Mesendoderm (in vitro differentiated cells): Measurements from ENCODE around the gene USH2A.

ENCODE experiments used
- DNase-seq: peaks from one replicate; pipeline ENCODE4 v3.0.0; 2013
- H2AK5ac ChIP-seq: 2 replicates; pipeline ENCODE4 v1.6.1; 2013; ENCODE audit warnings: low read length, inconsistent platforms
- H2BK120ac ChIP-seq: 2 replicates; pipeline ENCODE4 v1.6.1; 2013; ENCODE audit warnings: low read depth, mild to moderate bottlenecking, low read length, moderate library complexity, mixed read lengths
- H2BK15ac ChIP-seq: replicated peaks from 2 replicates; pipeline ENCODE4 v1.6.1; 2013; ENCODE audit warnings: low read depth, mild to moderate bottlenecking, moderate library complexity
- H2BK5ac ChIP-seq: 2 replicates; pipeline ENCODE4 v1.6.1; 2013; ENCODE audit warnings: low read length, inconsistent platforms
- H3K18ac ChIP-seq: 2 replicates; pipeline ENCODE4 v1.6.1; 2013; ENCODE audit warnings: mild to moderate bottlenecking, low read length, mixed read lengths
- H3K23ac ChIP-seq: one replicate; pipeline ENCODE4 v1.6.1; 2013; ENCODE audit warnings: low read length
- H3K27ac ChIP-seq: 2 replicates; pipeline ENCODE4 v1.5.1; 2013; ENCODE audit warnings: low read depth, mild to moderate bottlenecking, inconsistent platforms, low read length, moderate library complexity
- H3K27me3 ChIP-seq: 2 replicates; pipeline ENCODE4 v1.6.1; 2013; ENCODE audit warnings: low read length, control low read depth, mild to moderate bottlenecking, inconsistent platforms; ENCODE audit not compliant: insufficient read depth, poor library complexity
- H3K36me3 ChIP-seq: 2 replicates; pipeline ENCODE4 v1.6.1; 2013; ENCODE audit warnings: low read length, inconsistent platforms; ENCODE audit not compliant: control insufficient read depth, insufficient read depth
- H3K4ac ChIP-seq: one replicate; pipeline ENCODE4 v1.6.1; 2013; ENCODE audit warnings: low read depth, mild to moderate bottlenecking, low read length, moderate library complexity
- H3K4me1 ChIP-seq: 2 replicates; pipeline ENCODE4 v1.6.1; 2013; ENCODE audit warnings: low read depth, low read length, inconsistent platforms; ENCODE audit not compliant: control insufficient read depth
- H3K4me2 ChIP-seq: 2 replicates; pipeline ENCODE4 v1.6.1; 2013; ENCODE audit warnings: low read length
- H3K4me3 ChIP-seq: 2 replicates; pipeline ENCODE4 v1.5.1; 2013; ENCODE audit warnings: mild to moderate bottlenecking, low read length
- H3K56ac ChIP-seq: one replicate; pipeline ENCODE4 v1.6.1; 2013; ENCODE audit warnings: low read length
- H3K79me1 ChIP-seq: 2 replicates; pipeline ENCODE4 v1.6.1; 2013; ENCODE audit warnings: low read length, inconsistent platforms
- H3K79me2 ChIP-seq: 2 replicates; pipeline ENCODE4 v1.6.1; 2013; ENCODE audit warnings: mild to moderate bottlenecking, low read length; ENCODE audit not compliant: control insufficient read depth, insufficient read depth
- H3K9ac ChIP-seq: 2 replicates; pipeline ENCODE4 v1.6.1; 2013; ENCODE audit warnings: low read length, inconsistent platforms
- H4K5ac ChIP-seq: one replicate; pipeline ENCODE4 v1.6.1; 2013; ENCODE audit warnings: low read length
- H4K8ac ChIP-seq: one replicate; pipeline ENCODE4 v1.6.1; 2013; ENCODE audit warnings: low read depth, mild to moderate bottlenecking, control low read depth, low read length, moderate library complexity
- WGBS: extraction: QIAGEN DNeasy Blood & Tissue Kit; methylation state at CpG from one replicate; pipeline ENCODE4 v1.1.7; 2013; ENCODE audit warnings: low lambda C conversion rate, missing lambda C conversion rate; ENCODE audit not compliant: insufficient coverage; ENCODE audit errors: extremely low coverage; 5-methylcytosine and 5-hydroxymethylcytosine counted together

The USH2A gene

DNA sequence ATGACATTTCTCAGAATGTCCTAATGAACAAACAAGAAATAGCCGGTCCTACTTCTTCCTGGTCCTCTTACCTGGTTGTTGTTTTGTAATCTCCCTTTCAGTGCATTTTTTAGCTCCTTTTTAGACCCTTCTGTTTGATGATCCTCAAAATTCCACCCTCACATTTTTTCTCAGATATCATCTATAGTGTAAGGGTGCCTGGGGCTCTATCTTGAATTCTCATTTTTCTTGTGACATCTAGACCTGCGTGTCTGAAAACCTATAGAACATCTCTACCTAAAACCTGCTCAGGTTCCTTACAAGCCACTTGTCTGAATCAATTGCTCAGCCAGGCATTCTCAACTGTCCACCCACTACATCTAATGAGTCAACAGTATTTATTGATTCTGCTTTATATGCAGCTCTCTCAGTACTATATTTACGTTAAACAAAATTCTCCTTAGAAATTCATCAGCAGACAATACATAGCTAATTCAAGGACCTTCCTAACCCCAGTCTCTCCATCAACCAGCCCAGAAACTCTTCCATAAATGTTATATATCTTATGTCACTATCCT is 36.5 kb upstream of the USH2A start:
- DNase-seq: no peak
- no peak overlapping the region for H4K5ac ChIP-seq
- no peak overlapping the region for H2AK5ac ChIP-seq
- no peak overlapping the region for H4K8ac ChIP-seq
- no peak overlapping the region for H3K56ac ChIP-seq
- no peaks in the 10 kb centered on the region for H3K4me1 ChIP-seq
- H3K4me2 ChIP-seq: no peak overlapping the region
- no peak overlapping the region for H3K27ac ChIP-seq
- H3K27me3 ChIP-seq: no peaks in the 10 kb centered on the region
- H2BK120ac ChIP-seq: no peak overlapping the region
- H3K79me2 ChIP-seq: no peaks in the 10 kb centered on the region
- H3K23ac ChIP-seq: no peak overlapping the region
- H3K79me1 ChIP-seq: no peaks in the 10 kb centered on the region
- no peak overlapping the region for H3K9ac ChIP-seq
- H3K4me3 ChIP-seq: no peak overlapping the region
- H3K4ac ChIP-seq: no peak overlapping the region
- no CpG with 5 or more reads among the region's 3 CpGs for WGBS
- no peak overlapping the region for H2BK15ac ChIP-seq
- no peak overlapping the region for H3K18ac ChIP-seq
- H2BK5ac ChIP-seq: no peak overlapping the region
- no peaks in the 10 kb centered on the region for H3K36me3 ChIP-seq

DNA sequence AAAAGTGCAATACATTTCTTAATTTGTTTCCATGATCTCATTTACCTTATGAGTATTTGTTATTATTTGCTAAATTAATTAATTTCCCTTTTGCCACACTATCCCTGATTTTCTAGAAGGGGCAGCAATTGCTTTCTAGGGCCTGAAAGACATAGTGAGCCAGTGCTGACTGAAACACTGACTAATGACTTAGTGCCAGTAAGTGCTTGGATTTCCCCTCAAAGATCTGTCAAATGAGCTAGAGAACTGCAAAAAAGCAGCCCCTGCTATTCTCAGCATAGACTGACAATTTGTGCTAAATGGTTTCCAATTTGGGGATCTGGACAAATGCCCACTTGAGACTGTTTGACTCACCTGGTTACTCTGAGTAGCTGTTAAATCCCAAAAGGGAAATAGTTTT is 35.6 kb upstream of the USH2A start:
- Histone ChIP-seq H3K79me1 (no peaks in the 10 kb centered on the region), H2BK15ac (no peak overlapping the region), H2BK120ac (no peak overlapping the region), H4K8ac (no peak overlapping the region), H3K27me3 (no peaks in the 10 kb centered on the region), H3K79me2 (no peaks in the 10 kb centered on the region), H3K4me3 (no peak overlapping the region), H3K18ac (no peak overlapping the region), H3K4ac (no peak overlapping the region), H2BK5ac (no peak overlapping the region), H4K5ac (no peak overlapping the region), H3K36me3 (no peaks in the 10 kb centered on the region), H3K4me1 (no peaks in the 10 kb centered on the region), H3K23ac (no peak overlapping the region), H3K56ac (no peak overlapping the region), H3K4me2 (no peak overlapping the region), H2AK5ac (no peak overlapping the region), H3K9ac (no peak overlapping the region), H3K27ac (no peak overlapping the region)
- DNase-seq: no peak

DNA sequence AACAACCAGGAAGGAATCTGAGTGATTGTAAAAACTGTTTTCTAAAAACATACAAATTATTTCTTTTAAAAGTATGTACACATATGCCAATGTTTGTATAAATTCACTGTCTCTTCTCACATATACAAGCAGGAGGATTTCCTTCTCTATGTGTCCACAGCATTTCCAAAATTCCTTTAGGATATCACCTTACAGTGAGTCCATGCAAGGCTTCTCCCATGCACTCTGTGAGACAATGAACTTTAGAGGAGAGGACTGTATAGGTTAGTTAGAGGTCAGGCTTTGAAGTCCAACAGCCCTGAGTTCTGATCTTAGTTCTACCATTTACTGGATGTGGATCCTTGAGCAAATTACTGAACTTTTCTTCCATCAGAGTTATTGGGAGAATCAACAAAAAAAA is 34.1 kb upstream of the USH2A start:
- Histone ChIP-seq H3K4me3 (no peak overlapping the region), H4K8ac (no peak overlapping the region), H3K56ac (no peak overlapping the region), H3K4me2 (no peak overlapping the region), H3K4me1 (no peaks in the 10 kb centered on the region), H3K23ac (no peak overlapping the region), H3K79me1 (no peaks in the 10 kb centered on the region), H2BK5ac (no peak overlapping the region), H3K27ac (no peak overlapping the region), H3K18ac (no peak overlapping the region), H3K36me3 (no peaks in the 10 kb centered on the region), H3K27me3 (no peaks in the 10 kb centered on the region), H3K79me2 (no peaks in the 10 kb centered on the region), H2BK120ac (no peak overlapping the region), H2AK5ac (no peak overlapping the region), H3K4ac (no peak overlapping the region), H2BK15ac (no peak overlapping the region), H4K5ac (no peak overlapping the region), H3K9ac (no peak overlapping the region)
- peak; percentile 20 for DNase-seq

DNA sequence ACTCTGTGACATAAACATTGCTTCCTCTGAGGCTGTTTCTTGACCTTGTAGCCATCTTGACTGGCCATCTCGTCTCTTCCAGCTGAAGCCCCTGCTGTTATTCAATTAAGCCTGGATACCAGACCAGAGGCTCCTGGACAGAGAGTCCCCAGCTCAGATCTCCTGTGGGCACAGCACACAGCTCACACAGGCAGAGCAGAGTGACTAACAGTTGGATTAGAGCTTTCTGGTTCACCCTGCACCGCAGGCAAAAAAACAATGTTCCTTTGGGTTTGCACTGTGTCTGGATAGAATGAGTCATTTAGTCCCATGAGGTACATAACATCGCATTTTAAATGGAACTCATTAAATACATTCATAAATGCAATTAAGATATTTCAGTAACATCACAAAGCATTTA is 33.4 kb upstream of the USH2A start:
- Histone ChIP-seq H2BK15ac (no peak overlapping the region), H4K5ac (no peak overlapping the region), H3K18ac (no peak overlapping the region), H2AK5ac (no peak overlapping the region), H3K27me3 (no peaks in the 10 kb centered on the region), H3K36me3 (no peaks in the 10 kb centered on the region), H3K4me1 (no peaks in the 10 kb centered on the region), H3K79me2 (no peaks in the 10 kb centered on the region), H4K8ac (no peak overlapping the region), H3K27ac (no peak overlapping the region), H3K4me2 (no peak overlapping the region), H3K9ac (no peak overlapping the region), H2BK120ac (no peak overlapping the region), H3K4ac (no peak overlapping the region), H3K4me3 (no peak overlapping the region), H3K56ac (no peak overlapping the region), H3K79me1 (no peaks in the 10 kb centered on the region), H2BK5ac (no peak overlapping the region), H3K23ac (no peak overlapping the region)
- WGBS: no CpG with 5 or more reads among the region's 3 CpGs
- peak; percentile 70 for DNase-seq

DNA sequence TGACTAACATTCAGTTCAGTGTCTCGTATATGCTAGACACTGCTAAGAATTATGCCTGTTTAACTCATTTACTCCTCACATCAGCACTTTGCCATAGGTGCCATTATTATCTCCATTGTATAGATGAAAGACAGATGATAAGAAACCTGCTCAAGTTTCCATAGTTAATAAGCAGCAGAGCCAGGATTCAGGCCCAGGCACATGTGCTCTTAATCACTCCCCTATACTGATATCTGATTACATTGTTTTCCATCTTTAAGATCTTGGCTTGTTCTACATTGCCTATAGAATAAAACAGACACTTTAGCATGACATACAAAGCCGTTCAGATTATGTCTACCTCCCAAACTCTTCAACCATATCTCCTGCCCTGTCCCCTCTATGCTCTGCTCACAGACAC is 30.5 kb upstream of the USH2A start:
- H3K36me3 ChIP-seq: no peaks in the 10 kb centered on the region
- H3K4me3 ChIP-seq: no peak overlapping the region
- no peak overlapping the region for H3K23ac ChIP-seq
- no peak overlapping the region for H2BK15ac ChIP-seq
- no peaks in the 10 kb centered on the region for H3K27me3 ChIP-seq
- H2BK120ac ChIP-seq: no peak overlapping the region
- H3K56ac ChIP-seq: no peak overlapping the region
- no peaks in the 10 kb centered on the region for H3K4me1 ChIP-seq
- no peak for DNase-seq
- H3K27ac ChIP-seq: no peak overlapping the region
- no peak overlapping the region for H3K4me2 ChIP-seq
- no CpG with 5 or more reads among the region's 2 CpGs for WGBS
- no peak overlapping the region for H2AK5ac ChIP-seq
- no peak overlapping the region for H3K9ac ChIP-seq
- H3K18ac ChIP-seq: no peak overlapping the region
- no peak overlapping the region for H4K5ac ChIP-seq
- H3K79me1 ChIP-seq: no peaks in the 10 kb centered on the region
- no peak overlapping the region for H2BK5ac ChIP-seq
- no peak overlapping the region for H3K4ac ChIP-seq
- no peak overlapping the region for H4K8ac ChIP-seq
- H3K79me2 ChIP-seq: no peaks in the 10 kb centered on the region

DNA sequence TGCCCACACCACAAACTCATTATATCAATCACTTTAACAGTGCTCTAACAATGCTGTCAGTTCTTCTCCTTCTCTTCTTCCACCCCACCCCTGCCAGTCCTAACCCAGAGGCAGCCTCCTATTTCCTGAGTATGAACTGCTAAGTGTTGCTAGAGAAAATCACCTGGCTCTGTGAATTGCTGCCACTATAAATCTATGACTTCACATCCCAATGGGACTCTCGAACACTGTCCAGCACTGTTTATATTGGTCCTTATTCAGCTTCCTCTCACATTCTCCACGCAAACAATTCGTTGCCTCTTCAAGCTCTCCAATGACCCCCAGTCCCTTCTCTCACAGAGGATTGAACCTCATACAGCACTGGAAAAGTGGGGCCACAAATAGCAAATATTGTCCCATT is 27.0 kb upstream of the USH2A start:
- H3K4ac ChIP-seq: no peak overlapping the region
- WGBS: no CpG with 5 or more reads among the region's 3 CpGs

More for the DNA sequence above, 27.0 kb upstream of the USH2A start:
- H3K36me3 ChIP-seq: no peaks in the 10 kb centered on the region
- H2AK5ac ChIP-seq: no peak overlapping the region
- no peaks in the 10 kb centered on the region for H3K79me2 ChIP-seq
- H3K4me2 ChIP-seq: no peak overlapping the region
- H4K5ac ChIP-seq: no peak overlapping the region
- no peak overlapping the region for H2BK120ac ChIP-seq
- H3K27ac ChIP-seq: no peak overlapping the region
- H3K23ac ChIP-seq: no peak overlapping the region
- no peak overlapping the region for H2BK15ac ChIP-seq
- no peaks in the 10 kb centered on the region for H3K79me1 ChIP-seq
- no peaks in the 10 kb centered on the region for H3K27me3 ChIP-seq
- no peak overlapping the region for H3K18ac ChIP-seq
- DNase-seq: no peak
- no peak overlapping the region for H4K8ac ChIP-seq
- H3K4me1 ChIP-seq: no peaks in the 10 kb centered on the region
- H3K56ac ChIP-seq: no peak overlapping the region
- H2BK5ac ChIP-seq: no peak overlapping the region
- no peak overlapping the region for H3K9ac ChIP-seq
- no peak overlapping the region for H3K4me3 ChIP-seq
